ENCODE measurements around the gene MMP13. TPM values are rescaled to one million over a fixed set of nuclear protein-coding genes. Genes with fewer than 3 reads are reported as not detected.
A peak's percentile ranks its signal among the peaks of the same experiment; 100 is the strongest.
"Not testable (repeated sequence)": the region's sequence is repeated elsewhere in the genome, so short reads cannot be mapped to it uniquely, and the experiment has no call there.

Gene MMP13
- total RNA-seq, 2 donors from 2014 or later, result not detected

- Mint-ChIP-seq H3K4me1 (no peaks in the 10 kb centered on the region), H3K9me3 (no peaks in the 10 kb centered on the region), H3K27ac (no peak overlapping the region), H3K27me3 (peaks cover 21% of the 10 kb centered on the region), H3K4me3 (no peak overlapping the region), H3K36me3 (ENCODE audit: low read depth) (no peaks in the 10 kb centered on the region)
- no peak for ATAC-seq (replicated peaks)
Measured at GRCh38 chr11:102927624-102927990, 27.9 kb downstream of the MMP13 start.

GRCh38 chr11:102926961-102927623 lies 28.4 kb downstream of the MMP13 start:
- H3K9me3 Mint-ChIP-seq, result no peaks in the 10 kb centered on the region
- peaks cover 21% of the 10 kb centered on the region for H3K27me3 Mint-ChIP-seq
- ATAC-seq (replicated peaks), result no peak
- H3K4me3 Mint-ChIP-seq, result no peak overlapping the region
- H3K36me3 Mint-ChIP-seq (ENCODE audit: low read depth), result no peaks in the 10 kb centered on the region
- H3K4me1 Mint-ChIP-seq, result no peaks in the 10 kb centered on the region
- H3K27ac Mint-ChIP-seq, result no peak overlapping the region

GRCh38 chr11:102926517-102926916 lies 29.0 kb downstream of the MMP13 start:
- H3K36me3 Mint-ChIP-seq (ENCODE audit: low read depth), result no peaks in the 10 kb centered on the region
- no peaks in the 10 kb centered on the region for H3K9me3 Mint-ChIP-seq
- ATAC-seq (replicated peaks), result no peak
- peaks cover 20% of the 10 kb centered on the region for H3K27me3 Mint-ChIP-seq
- H3K27ac Mint-ChIP-seq, result no peak overlapping the region
- no peak overlapping the region for H3K4me3 Mint-ChIP-seq
- no peaks in the 10 kb centered on the region for H3K4me1 Mint-ChIP-seq

GRCh38 chr11:102925988-102926387 lies 29.5 kb downstream of the MMP13 start:
- H3K36me3 Mint-ChIP-seq (ENCODE audit: low read depth), result no peaks in the 10 kb centered on the region
- no peak for ATAC-seq (replicated peaks)
- no peak overlapping the region for H3K27ac Mint-ChIP-seq
- H3K27me3 Mint-ChIP-seq, result peaks cover 15% of the 10 kb centered on the region
- no peaks in the 10 kb centered on the region for H3K9me3 Mint-ChIP-seq
- no peak overlapping the region for H3K4me3 Mint-ChIP-seq
- no peaks in the 10 kb centered on the region for H3K4me1 Mint-ChIP-seq

GRCh38 chr11:102924851-102925380 lies 30.6 kb downstream of the MMP13 start:
- ATAC-seq (replicated peaks), result no peak
- no peaks in the 10 kb centered on the region for H3K36me3 Mint-ChIP-seq (ENCODE audit: low read depth)
- H3K4me1 Mint-ChIP-seq, result no peaks in the 10 kb centered on the region
- no peaks in the 10 kb centered on the region for H3K9me3 Mint-ChIP-seq
- H3K4me3 Mint-ChIP-seq, result no peak overlapping the region
- peaks cover 12% of the 10 kb centered on the region for H3K27me3 Mint-ChIP-seq
- H3K27ac Mint-ChIP-seq, result no peak overlapping the region

- no peak for ATAC-seq (replicated peaks)
- Mint-ChIP-seq H3K4me1 (no peaks in the 10 kb centered on the region), H3K27ac (no peak overlapping the region), H3K27me3 (peaks cover 17% of the 10 kb centered on the region), H3K4me3 (no peak overlapping the region), H3K9me3 (no peaks in the 10 kb centered on the region), H3K36me3 (ENCODE audit: low read depth) (no peaks in the 10 kb centered on the region)
Measured at GRCh38 chr11:102921587-102922220, 33.8 kb downstream of the MMP13 start.

- Mint-ChIP-seq H3K9me3 (no peaks in the 10 kb centered on the region), H3K36me3 (ENCODE audit: low read depth) (no peaks in the 10 kb centered on the region), H3K4me1 (no peaks in the 10 kb centered on the region), H3K27ac (no peak overlapping the region), H3K27me3 (peaks cover 17% of the 10 kb centered on the region), H3K4me3 (no peak overlapping the region)
- peak; percentile 21 for ATAC-seq (replicated peaks)
Measured at GRCh38 chr11:102920118-102920684, 35.3 kb downstream of the MMP13 start.

- Mint-ChIP-seq H3K27ac (no peak overlapping the region), H3K4me3 (no peak overlapping the region), H3K36me3 (ENCODE audit: low read depth) (no peaks in the 10 kb centered on the region), H3K27me3 (peaks cover 8% of the 10 kb centered on the region), H3K4me1 (no peaks in the 10 kb centered on the region), H3K9me3 (no peaks in the 10 kb centered on the region)
- no peak for ATAC-seq (replicated peaks)
Measured at GRCh38 chr11:102915044-102915375, 40.5 kb downstream of the MMP13 start.

GRCh38 chr11:102914238-102915043 lies 41.1 kb downstream of the MMP13 start:
- Mint-ChIP-seq H3K36me3 (ENCODE audit: low read depth) (no peaks in the 10 kb centered on the region), H3K4me1 (no peaks in the 10 kb centered on the region), H3K27ac (no peak overlapping the region), H3K4me3 (no peak overlapping the region), H3K9me3 (no peaks in the 10 kb centered on the region), H3K27me3 (peaks cover 8% of the 10 kb centered on the region)
- ATAC-seq (replicated peaks), result no peak

GRCh38 chr11:102912482-102912830 lies 43.1 kb downstream of the MMP13 start:
- no peak for ATAC-seq (replicated peaks)
- Mint-ChIP-seq H3K9me3 (no peaks in the 10 kb centered on the region), H3K4me3 (no peak overlapping the region), H3K4me1 (no peaks in the 10 kb centered on the region), H3K27ac (no peak overlapping the region), H3K36me3 (ENCODE audit: low read depth) (no peaks in the 10 kb centered on the region), H3K27me3 (peaks cover 13% of the 10 kb centered on the region)

- H3K36me3 Mint-ChIP-seq (ENCODE audit: low read depth), result no peaks in the 10 kb centered on the region
- H3K9me3 Mint-ChIP-seq, result no peaks in the 10 kb centered on the region
- no peak overlapping the region for H3K27ac Mint-ChIP-seq
- no peak overlapping the region for H3K4me3 Mint-ChIP-seq
- H3K27me3 Mint-ChIP-seq, result peaks cover 13% of the 10 kb centered on the region
- no peaks in the 10 kb centered on the region for H3K4me1 Mint-ChIP-seq
- no peak for ATAC-seq (replicated peaks)
Measured at GRCh38 chr11:102911758-102912481, 43.6 kb downstream of the MMP13 start.

- H3K36me3 Mint-ChIP-seq (ENCODE audit: low read depth); H3K4me3 Mint-ChIP-seq: not testable (repeated sequence)
Measured at GRCh38 chr11:102905848-102906247, 49.7 kb downstream of the MMP13 start.

GRCh38 chr11:102903895-102904294 lies 51.6 kb downstream of the MMP13 start:
- H3K27me3 Mint-ChIP-seq, result peaks cover 17% of the 10 kb centered on the region
- not testable (repeated sequence) for H3K4me1 Mint-ChIP-seq; H3K4me3 Mint-ChIP-seq; ATAC-seq (replicated peaks); H3K36me3 Mint-ChIP-seq (ENCODE audit: low read depth); H3K9me3 Mint-ChIP-seq; H3K27ac Mint-ChIP-seq

More at GRCh38 chr11:102905848-102906247, 49.7 kb downstream of the MMP13 start:
- H3K27me3 Mint-ChIP-seq, result peaks cover 13% of the 10 kb centered on the region
- not testable (repeated sequence) for ATAC-seq (replicated peaks); H3K4me1 Mint-ChIP-seq; H3K27ac Mint-ChIP-seq; H3K9me3 Mint-ChIP-seq

GRCh38 chr11:102900346-102900745 lies 55.2 kb downstream of the MMP13 start:
- Mint-ChIP-seq H3K9me3 (no peaks in the 10 kb centered on the region), H3K27ac (no peak overlapping the region), H3K4me1 (no peaks in the 10 kb centered on the region), H3K4me3 (no peak overlapping the region), H3K36me3 (ENCODE audit: low read depth) (no peaks in the 10 kb centered on the region), H3K27me3 (peaks cover 8% of the 10 kb centered on the region)
- no peak for ATAC-seq (replicated peaks)

Data from activated T-helper 17 cell treated with anti-CD3 and anti-CD28 coated beads, Interleukin-2, amount 50 U/mL, for 72 hours (primary cell).